8988T (cell line): ENCODE results near the gene LRRC8C.

ENCODE experiments used
- DNase-seq: peaks from one replicate; pipeline ENCODE4 v3.0.0; 2011

LRRC8C gene

GRCh38 chr1:89708751-89709375 lies 75.9 kb downstream of the LRRC8C start:
- no peak for DNase-seq

- no peak for DNase-seq
Measured at GRCh38 chr1:89710498-89711139, 77.7 kb downstream of the LRRC8C start.

- DNase-seq: no peak
Measured at GRCh38 chr1:89711140-89711778, 78.3 kb downstream of the LRRC8C start.

- DNase-seq: no peak
Measured at GRCh38 chr1:89712420-89712819, 79.5 kb downstream of the LRRC8C start.

- no peak for DNase-seq
Measured at GRCh38 chr1:89715677-89716076, 82.8 kb downstream of the LRRC8C start.

GRCh38 chr1:89719502-89720306 lies 86.8 kb downstream of the LRRC8C start:
- DNase-seq: no peak

- DNase-seq: no peak
Measured at GRCh38 chr1:89720839-89721238, 87.9 kb downstream of the LRRC8C start.

GRCh38 chr1:89721351-89721750 lies 88.4 kb downstream of the LRRC8C start:
- no peak for DNase-seq

- no peak for DNase-seq
Measured at GRCh38 chr1:89723144-89723543, 90.2 kb downstream of the LRRC8C start.

- no peak for DNase-seq
Measured at GRCh38 chr1:89723863-89724262, 90.9 kb downstream of the LRRC8C start.

GRCh38 chr1:89724369-89725010 lies 91.6 kb downstream of the LRRC8C start:
- no peak for DNase-seq

- no peak for DNase-seq
Measured at GRCh38 chr1:89725011-89725370, 92.1 kb downstream of the LRRC8C start.

- DNase-seq: no peak
Measured at GRCh38 chr1:89725631-89726030, 92.7 kb downstream of the LRRC8C start.

GRCh38 chr1:89727517-89728312 lies 94.8 kb downstream of the LRRC8C start:
- DNase-seq: no peak

GRCh38 chr1:89728381-89728780 lies 95.5 kb downstream of the LRRC8C start:
- no peak for DNase-seq

GRCh38 chr1:89732206-89732605 lies 99.3 kb downstream of the LRRC8C start:
- DNase-seq: no peak

GRCh38 chr1:89732643-89733222 lies 99.8 kb downstream of the LRRC8C start:
- DNase-seq: no peak

GRCh38 chr1:89733748-89734147 lies 100.8 kb downstream of the LRRC8C start:
- DNase-seq: no peak

- no peak for DNase-seq
Measured at GRCh38 chr1:89734442-89734841, 101.5 kb downstream of the LRRC8C start.

GRCh38 chr1:89735479-89735878 lies 102.6 kb downstream of the LRRC8C start:
- DNase-seq: no peak

- DNase-seq: no peak
Measured at GRCh38 chr1:89736937-89737733, 104.2 kb downstream of the LRRC8C start.
